CD4-positive, alpha-beta memory T cell (primary cell): Measurements from ENCODE around the gene CNRIP1. TPM values are rescaled to one million over a fixed set of nuclear protein-coding genes. Genes with fewer than 3 reads are reported as not detected.
"Not testable (repeated sequence)": the region's sequence is repeated elsewhere in the genome, so short reads cannot be mapped to it uniquely, and the experiment has no call there.

ENCODE experiments used
- CTCF ChIA-PET: fragments of 350-600 bp; sonication (Branson Sonifier 250); formaldehyde crosslinking; loops from one replicate; lab custom pipeline; 2021; ENCODE audit warnings: inconsistent platforms; ENCODE audit not compliant: partially characterized antibody; lab: Charles Lee
- POLR2A ChIA-PET: fragments of 350-600 bp; sonication (Branson Sonifier 250); formaldehyde crosslinking; loops from one replicate; lab custom pipeline; 2021; ENCODE audit not compliant: partially characterized antibody; lab: Charles Lee
- DNase-seq, 5 donors: peaks; one replicate each; pipeline versions ENCODE4 v3.0.0 to v3.0.0-alpha.2; 2020 to 2022; ENCODE audit warnings: mixed read lengths in 1 of 5
- H3K27ac ChIP-seq: one replicate; pipeline ENCODE4 v1.7.0; 2013; ENCODE audit warnings: low read depth, low read length
- H3K27me3 ChIP-seq: 2 replicates; pipeline ENCODE4 v1.7.0; 2013; ENCODE audit warnings: mild to moderate bottlenecking, low read length, moderate library complexity; ENCODE audit not compliant: insufficient read depth
- H3K36me3 ChIP-seq: 2 replicates; pipeline ENCODE4 v1.7.0; 2013; ENCODE audit warnings: mild to moderate bottlenecking, low read length, moderate library complexity; ENCODE audit not compliant: insufficient read depth
- H3K4me1 ChIP-seq: 2 replicates; pipeline ENCODE4 v1.7.0; 2013; ENCODE audit warnings: mild to moderate bottlenecking, low read length, moderate library complexity; ENCODE audit not compliant: insufficient read depth
- H3K4me3 ChIP-seq, 2 donors: one replicate each; pipeline ENCODE4 v1.7.0; 2013; ENCODE audit warnings: low read length in 2 of 2, mild to moderate bottlenecking in 1 of 2
- H3K9me3 ChIP-seq, 2 donors: one replicate each; pipeline ENCODE4 v1.7.0; 2013; ENCODE audit warnings: low read length in 2 of 2, control low read depth in 1 of 2; ENCODE audit not compliant: control insufficient read depth in 1 of 2
- H3K27ac Mint-ChIP-seq, 7 donors: one replicate each; pipeline ENCODE4 v1.8.0; 2020 to 2021; ENCODE audit warnings: mixed read lengths in 7 of 7, mild to moderate bottlenecking in 6 of 7, inconsistent platforms in 3 of 7, moderate library complexity in 3 of 7
- H3K27me3 Mint-ChIP-seq, 2 donors: one replicate each; pipeline ENCODE4 v1.8.0; 2020 to 2021; ENCODE audit warnings: mixed read lengths in 2 of 2
- H3K36me3 Mint-ChIP-seq, 2 donors: one replicate each; pipeline ENCODE4 v1.8.0; 2020 to 2021; ENCODE audit warnings: mixed read lengths in 2 of 2, inconsistent platforms in 1 of 2, mild to moderate bottlenecking in 1 of 2
- H3K4me1 Mint-ChIP-seq, 4 donors: one replicate each; pipeline ENCODE4 v1.8.0; 2020 to 2021; ENCODE audit warnings: mixed read lengths in 4 of 4, mild to moderate bottlenecking in 1 of 4
- H3K4me3 Mint-ChIP-seq, 8 donors: one replicate each; pipeline ENCODE4 v1.8.0; 2020 to 2021; ENCODE audit warnings: mixed read lengths in 8 of 8, mild to moderate bottlenecking in 7 of 8, moderate library complexity in 6 of 8, inconsistent platforms in 3 of 8
- H3K9me3 Mint-ChIP-seq, 8 donors: one replicate each; pipeline ENCODE4 v1.8.0; 2020 to 2021; ENCODE audit warnings: mixed read lengths in 8 of 8, mild to moderate bottlenecking in 5 of 8, inconsistent platforms in 3 of 8, moderate library complexity in 1 of 8
- intact Hi-C: fragments of 100-400 bp; cut with micrococcal nuclease; formaldehyde crosslinking; loops from one replicate; pipeline ENCODE4 v1.15.1; 2023
- polyA plus RNA-seq, 2 donors: library from polyadenylated mRNA; unstranded; fragments of 300-500 nt; fragmentation: Illumina TruSeq; gene quantifications; one replicate each; pipeline ENCODE4 v1.2.3, GENCODE V29; 2021
- total RNA-seq, 2 experiments: library from RNA; stranded (reverse); gene quantifications; one replicate each; pipeline ENCODE4 v1.2.3, GENCODE V29; 2021

The CNRIP1 gene
- total and polyA plus RNA-seq, 4 experiments from 2014 or later: 0.29 TPM; not detected in 3

- H3K27ac ChIP-seq, intact Hi-C loops, H3K9me3 Mint-ChIP-seq, POLR2A ChIA-PET, DNase-seq, H3K4me1 Mint-ChIP-seq, H3K4me3 Mint-ChIP-seq, H3K4me1 ChIP-seq, H3K4me3 ChIP-seq, H3K9me3 ChIP-seq, H3K27ac Mint-ChIP-seq, H3K27me3 ChIP-seq, H3K36me3 Mint-ChIP-seq, H3K27me3 Mint-ChIP-seq, H3K36me3 ChIP-seq: not testable (repeated sequence)
- CTCF ChIA-PET: interaction anchor here (1.1 to 2.1 kb wide), 3 partner anchors 9 to 23 kb away, joined by 3 to 4 read pairs (median 3); no protein-coding TSS in a partner anchor
Observed at GRCh38 chr2:68303902-68304272, 15.9 kb downstream of the CNRIP1 start.

- CTCF ChIA-PET: interaction anchor here (1.3 to 2.1 kb wide), 2 partner anchors 10 to 18 kb away, joined by 3 to 4 read pairs; no protein-coding TSS in a partner anchor
- POLR2A ChIA-PET: no interaction called here
Observed at GRCh38 chr2:68303033-68303901, 16.5 kb downstream of the CNRIP1 start.

GRCh38 chr2:68302281-68302875, 17.4 kb downstream of the CNRIP1 start:
- no peak overlapping the region for H3K27ac Mint-ChIP-seq
- H3K9me3 Mint-ChIP-seq: no peaks in the 10 kb centered on the region
- H3K36me3 Mint-ChIP-seq: no peaks in the 10 kb centered on the region
- CTCF ChIA-PET: interaction anchor here (1.3 to 2.1 kb wide), 2 partner anchors 11 to 19 kb away, joined by 3 to 4 read pairs; no protein-coding TSS in a partner anchor
- peaks cover 6 to 8% of the 10 kb centered on the region in 2 donors for H3K27me3 Mint-ChIP-seq
- H3K4me1 ChIP-seq: no peaks in the 10 kb centered on the region
- no peak overlapping the region for H3K4me3 ChIP-seq
- no peaks in the 10 kb centered on the region for H3K4me1 Mint-ChIP-seq
- no peaks in the 10 kb centered on the region for H3K27me3 ChIP-seq
- POLR2A ChIA-PET: no interaction called here
- H3K36me3 ChIP-seq: no peaks in the 10 kb centered on the region
- DNase-seq: no peak
- intact Hi-C loops: no loop called here
- H3K9me3 ChIP-seq: no peaks in the 10 kb centered on the region
- no peak overlapping the region for H3K4me3 Mint-ChIP-seq
- H3K27ac ChIP-seq: no peak overlapping the region

More at GRCh38 chr2:68303033-68303901, 16.5 kb downstream of the CNRIP1 start:
- intact Hi-C loops: no loop called here
- no peak overlapping the region for H3K27ac Mint-ChIP-seq
- no peaks in the 10 kb centered on the region for H3K9me3 ChIP-seq
- H3K4me3 Mint-ChIP-seq: no peak overlapping the region
- no peaks in the 10 kb centered on the region for H3K27me3 ChIP-seq
- no peak overlapping the region for H3K27ac ChIP-seq
- H3K36me3 Mint-ChIP-seq: no peaks in the 10 kb centered on the region
- no peaks in the 10 kb centered on the region for H3K4me1 Mint-ChIP-seq
- H3K4me1 ChIP-seq: no peaks in the 10 kb centered on the region
- no peak for DNase-seq
- no peaks in the 10 kb centered on the region for H3K36me3 ChIP-seq
- peaks cover 6 to 8% of the 10 kb centered on the region in 2 donors for H3K27me3 Mint-ChIP-seq
- H3K9me3 Mint-ChIP-seq: no peaks in the 10 kb centered on the region
- H3K4me3 ChIP-seq: no peak overlapping the region

- H3K36me3 Mint-ChIP-seq: no peaks in the 10 kb centered on the region
- DNase-seq: no peak
- no peaks in the 10 kb centered on the region for H3K36me3 ChIP-seq
- peaks cover 3 to 8% of the 10 kb centered on the region in 2 donors for H3K27me3 Mint-ChIP-seq
- H3K9me3 ChIP-seq: no peaks in the 10 kb centered on the region
- H3K27ac Mint-ChIP-seq: peak overlapping the region in 1 of 7 donors; percentile 49
- H3K4me1 Mint-ChIP-seq: no peaks in the 10 kb centered on the region
- H3K4me3 Mint-ChIP-seq: no peak overlapping the region
- no peaks in the 10 kb centered on the region for H3K27me3 ChIP-seq
- intact Hi-C loops: no loop called here
- no peaks in the 10 kb centered on the region for H3K4me1 ChIP-seq
- no peaks in the 10 kb centered on the region for H3K9me3 Mint-ChIP-seq
- no peak overlapping the region for H3K4me3 ChIP-seq
- H3K27ac ChIP-seq: no peak overlapping the region
- ChIA-PET CTCF (interaction anchor here (2.6 kb wide), 1 partner anchor 11 kb away, joined by 7 read pairs; no protein-coding TSS in a partner anchor), POLR2A (no interaction called here)
Observed at GRCh38 chr2:68295516-68295915, 24.2 kb downstream of the CNRIP1 start.

- Histone ChIP-seq H3K27ac (no peak overlapping the region), H3K4me1 (no peaks in the 10 kb centered on the region), H3K27me3 (no peaks in the 10 kb centered on the region), H3K4me3 (no peak overlapping the region), H3K36me3 (no peaks in the 10 kb centered on the region), H3K9me3 (no peaks in the 10 kb centered on the region)
- Mint-ChIP-seq H3K36me3 (no peaks in the 10 kb centered on the region), H3K27ac (no peak overlapping the region), H3K9me3 (no peaks in the 10 kb centered on the region), H3K4me3 (no peak overlapping the region), H3K4me1 (no peaks in the 10 kb centered on the region), H3K27me3 (peaks cover 5 to 8% of the 10 kb centered on the region in 2 donors)
- intact Hi-C loops: no loop called here
- no peak for DNase-seq
- ChIA-PET CTCF (interaction anchor here (1.2 to 2.6 kb wide), 4 partner anchors 10 to 175 kb away, joined by 3 to 7 read pairs (median 6); no protein-coding TSS in a partner anchor), POLR2A (interaction anchor here (1.2 kb wide), 1 partner anchor 15 kb away, joined by 3 read pairs; no protein-coding TSS in a partner anchor)
Observed at GRCh38 chr2:68294913-68295312, 24.8 kb downstream of the CNRIP1 start.

GRCh38 chr2:68294187-68294586, 25.6 kb downstream of the CNRIP1 start:
- POLR2A ChIA-PET: interaction anchor here (1.2 kb wide), 1 partner anchor 16 kb away, joined by 3 read pairs; no protein-coding TSS in a partner anchor

GRCh38 chr2:68293755-68294154, 26.0 kb downstream of the CNRIP1 start:
- intact Hi-C loops: no loop called here
- Histone ChIP-seq H3K9me3 (no peaks in the 10 kb centered on the region), H3K4me3 (no peak overlapping the region), H3K27ac (no peak overlapping the region), H3K36me3 (no peaks in the 10 kb centered on the region), H3K4me1 (no peaks in the 10 kb centered on the region), H3K27me3 (no peaks in the 10 kb centered on the region)
- Mint-ChIP-seq H3K27me3 (peaks cover 4 to 6% of the 10 kb centered on the region in 2 donors), H3K9me3 (no peaks in the 10 kb centered on the region), H3K4me3 (no peak overlapping the region), H3K36me3 (no peaks in the 10 kb centered on the region), H3K4me1 (no peaks in the 10 kb centered on the region), H3K27ac (no peak overlapping the region)
- ChIA-PET CTCF (interaction anchor here (1.0 to 5.3 kb wide), 6 partner anchors 9 to 173 kb away, joined by 3 to 65 read pairs (median 6); no protein-coding TSS in a partner anchor), POLR2A (interaction anchor here (1.2 kb wide), 1 partner anchor 16 kb away, joined by 3 read pairs; no protein-coding TSS in a partner anchor)
- no peak for DNase-seq

More at GRCh38 chr2:68294187-68294586, 25.6 kb downstream of the CNRIP1 start:
- Histone ChIP-seq H3K4me1 (no peaks in the 10 kb centered on the region), H3K9me3 (no peaks in the 10 kb centered on the region), H3K36me3 (no peaks in the 10 kb centered on the region), H3K27me3 (no peaks in the 10 kb centered on the region), H3K4me3 (no peak overlapping the region), H3K27ac (no peak overlapping the region)
- peaks cover 4 to 6% of the 10 kb centered on the region in 2 donors for H3K27me3 Mint-ChIP-seq
- H3K27ac Mint-ChIP-seq: no peak overlapping the region
- CTCF ChIA-PET: interaction anchor here (1.0 to 2.6 kb wide), 5 partner anchors 9 to 174 kb away, joined by 3 to 7 read pairs (median 4); no protein-coding TSS in a partner anchor
- H3K9me3 Mint-ChIP-seq: no peaks in the 10 kb centered on the region
- intact Hi-C loops: no loop called here
- H3K4me1 Mint-ChIP-seq: no peaks in the 10 kb centered on the region
- H3K36me3 Mint-ChIP-seq: no peaks in the 10 kb centered on the region
- no peak overlapping the region for H3K4me3 Mint-ChIP-seq
- no peak for DNase-seq
